Activated CD8-positive, alpha-beta T cell treated with anti-CD3 and anti-CD28 coated beads, Interleukin-2, amount 10 ng/mL, durations not matched to agents 7 days and 5 days (primary cell): Measurements from ENCODE around the gene MYH7. TPM values are rescaled to one million over a fixed set of nuclear protein-coding genes. Genes with fewer than 3 reads are reported as not detected.

ENCODE experiments used
- ATAC-seq: fragments of 150-1000 bp; cut with Tn5 transposase; one replicate; pipeline ENCODE4 v1.10.0; 2021; ENCODE audit warnings: moderate library complexity
- CTCF ChIA-PET: fragments of 350-600 bp; sonication (Branson Sonifier 250); formaldehyde crosslinking; loops from one replicate; lab custom pipeline; 2021; ENCODE audit warnings: antibody characterized with exemption; lab: Charles Lee
- POLR2A ChIA-PET: fragments of 350-600 bp; sonication (Branson Sonifier 250); formaldehyde crosslinking; loops from one replicate; lab custom pipeline; 2021; ENCODE audit warnings: antibody characterized with exemption; lab: Charles Lee
- DNase-seq: peaks from one replicate; pipeline ENCODE4 v3.0.0-alpha.2; 2020
- H3K27ac Mint-ChIP-seq: one replicate; pipeline ENCODE4 v1.8.0; 2021; ENCODE audit warnings: mild to moderate bottlenecking, mixed read lengths
- H3K27me3 Mint-ChIP-seq: one replicate; pipeline ENCODE4 v1.8.0; 2021; ENCODE audit warnings: low read depth, mixed read lengths
- H3K36me3 Mint-ChIP-seq: one replicate; pipeline ENCODE4 v1.8.0; 2021; ENCODE audit warnings: low read depth, mixed read lengths
- H3K4me1 Mint-ChIP-seq: one replicate; pipeline ENCODE4 v1.8.0; 2021; ENCODE audit warnings: low read depth, mixed read lengths
- H3K4me3 Mint-ChIP-seq: one replicate; pipeline ENCODE4 v1.8.0; 2021; ENCODE audit warnings: mild to moderate bottlenecking, mixed read lengths
- H3K9me3 Mint-ChIP-seq: one replicate; pipeline ENCODE4 v1.8.0; 2022; ENCODE audit warnings: mixed read lengths; ENCODE audit not compliant: insufficient read depth
- total RNA-seq, 2 experiments: library from RNA; stranded (reverse); gene quantifications; one replicate each; pipeline ENCODE4 v1.2.3, GENCODE V29; 2021

Gene MYH7
- total RNA-seq, 2 experiments from 2014 or later = not detected

- POLR2A ChIA-PET = no interaction called here
- H3K4me1 Mint-ChIP-seq = no peaks in the 10 kb centered on the region
- H3K27me3 Mint-ChIP-seq = peaks cover 3% of the 10 kb centered on the region
- ATAC-seq (no peak), DNase-seq (no peak)
- no peaks in the 10 kb centered on the region for H3K36me3 Mint-ChIP-seq
- H3K27ac Mint-ChIP-seq = no peak overlapping the region
- H3K4me3 Mint-ChIP-seq = no peak overlapping the region
- CTCF ChIA-PET = no interaction called here
- H3K9me3 Mint-ChIP-seq = no peaks in the 10 kb centered on the region
Measured at GRCh38 chr14:23411563-23412525, 23.6 kb downstream of the MYH7 start.

GRCh38 chr14:23409966-23410635, 25.4 kb downstream of the MYH7 start:
- ATAC-seq (no peak), DNase-seq (no peak)
- Mint-ChIP-seq H3K9me3 (no peaks in the 10 kb centered on the region), H3K27me3 (peaks cover 3% of the 10 kb centered on the region), H3K4me3 (no peak overlapping the region), H3K4me1 (no peaks in the 10 kb centered on the region), H3K27ac (no peak overlapping the region), H3K36me3 (no peaks in the 10 kb centered on the region)
- CTCF ChIA-PET = interaction anchor here (1.6 kb wide), 1 partner anchor 30 kb away, joined by 3 read pairs; no protein-coding TSS in a partner anchor
- POLR2A ChIA-PET = no interaction called here

GRCh38 chr14:23409475-23409874, 26.0 kb downstream of the MYH7 start:
- CTCF ChIA-PET = interaction anchor here (1.6 kb wide), 1 partner anchor 30 kb away, joined by 3 read pairs; no protein-coding TSS in a partner anchor
- no peak overlapping the region for H3K27ac Mint-ChIP-seq
- peaks cover 3% of the 10 kb centered on the region for H3K27me3 Mint-ChIP-seq
- H3K4me1 Mint-ChIP-seq = no peaks in the 10 kb centered on the region
- no peak for DNase-seq
- no peaks in the 10 kb centered on the region for H3K36me3 Mint-ChIP-seq
- POLR2A ChIA-PET = no interaction called here
- ATAC-seq = no peak
- no peaks in the 10 kb centered on the region for H3K9me3 Mint-ChIP-seq
- no peak overlapping the region for H3K4me3 Mint-ChIP-seq

DNA sequence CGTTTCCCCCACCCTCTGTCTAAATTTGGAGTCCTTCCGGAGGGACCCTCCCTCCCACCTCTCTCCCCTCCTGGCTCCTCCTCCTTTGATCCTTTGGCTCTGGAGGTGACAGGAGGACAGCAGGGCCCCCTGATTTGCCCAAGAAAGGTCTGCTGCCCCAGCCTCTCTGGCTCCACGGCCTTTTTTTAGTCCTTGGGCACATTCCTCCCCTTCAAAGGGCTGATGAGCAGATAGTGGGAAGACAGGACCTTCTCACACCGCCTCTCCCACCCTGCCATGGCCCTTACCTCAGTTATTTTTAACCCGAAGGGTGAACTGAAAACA, 27.2 kb downstream of the MYH7 start:
- no peaks in the 10 kb centered on the region for H3K36me3 Mint-ChIP-seq
- peaks cover 3% of the 10 kb centered on the region for H3K27me3 Mint-ChIP-seq
- no peak overlapping the region for H3K4me3 Mint-ChIP-seq
- no peaks in the 10 kb centered on the region for H3K9me3 Mint-ChIP-seq
- H3K27ac Mint-ChIP-seq = no peak overlapping the region
- DNase-seq = no peak
- H3K4me1 Mint-ChIP-seq = no peaks in the 10 kb centered on the region
- POLR2A ChIA-PET = no interaction called here
- ATAC-seq = no peak
- CTCF ChIA-PET = no interaction called here

- ChIA-PET CTCF (no interaction called here), POLR2A (no interaction called here)
- Mint-ChIP-seq H3K9me3 (no peaks in the 10 kb centered on the region), H3K4me3 (no peak within 1 kb of the TSS), H3K4me1 (no peaks in the 10 kb centered on the region), H3K27ac (no peak within 1 kb of the TSS), H3K27me3 (peaks cover 3% of the 10 kb centered on the region), H3K36me3 (no peaks in the 10 kb centered on the region)
- DNase-seq (no peak), ATAC-seq (no peak)
Measured at GRCh38 chr14:23407516-23408306, 27.7 kb downstream of the MYH7 start, which contains the start of gene MYH6. Gene MYH6 (minus strand): TSS chr14:23408273. CDS start chr14:23407223, 1,050 bp downstream.

DNA sequence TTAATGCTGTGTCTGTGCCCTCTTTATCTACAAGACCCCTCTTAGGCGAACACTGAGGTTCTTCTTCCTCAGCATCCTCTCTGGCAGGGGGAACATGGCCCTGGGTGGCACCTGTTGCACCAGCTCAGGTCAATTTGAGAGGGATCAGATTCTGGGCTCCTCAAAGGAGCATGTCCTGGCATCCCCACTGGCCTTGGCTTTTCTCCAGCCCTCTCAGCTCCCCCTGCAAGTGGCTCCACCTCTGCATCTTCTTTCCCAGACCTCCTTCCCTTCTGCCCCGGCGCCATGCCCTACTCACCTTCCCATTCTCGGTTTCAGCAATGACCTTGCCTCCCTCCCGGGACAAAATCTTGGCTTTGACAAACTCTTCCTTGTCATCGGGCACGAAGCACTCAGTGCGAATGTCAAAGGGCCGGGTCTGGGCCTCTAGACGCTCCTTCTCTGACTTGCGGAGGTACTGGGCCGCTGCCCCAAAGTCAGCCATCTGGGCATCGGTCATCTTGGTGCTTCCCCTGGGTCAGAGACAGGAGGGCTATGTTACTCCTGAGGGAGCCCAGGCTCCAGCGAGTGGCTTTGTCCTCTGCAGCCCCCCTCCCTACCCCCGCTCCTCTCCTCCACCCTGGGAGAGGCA, 28.6 kb downstream of the MYH7 start:
- DNase-seq = no peak
- no peak overlapping the region for H3K27ac Mint-ChIP-seq
- H3K4me1 Mint-ChIP-seq = no peaks in the 10 kb centered on the region
- H3K27me3 Mint-ChIP-seq = peaks cover 3% of the 10 kb centered on the region
- no peak for ATAC-seq
- no peaks in the 10 kb centered on the region for H3K9me3 Mint-ChIP-seq
- H3K36me3 Mint-ChIP-seq = no peaks in the 10 kb centered on the region
- ChIA-PET CTCF (no interaction called here), POLR2A (no interaction called here)
- no peak overlapping the region for H3K4me3 Mint-ChIP-seq

DNA sequence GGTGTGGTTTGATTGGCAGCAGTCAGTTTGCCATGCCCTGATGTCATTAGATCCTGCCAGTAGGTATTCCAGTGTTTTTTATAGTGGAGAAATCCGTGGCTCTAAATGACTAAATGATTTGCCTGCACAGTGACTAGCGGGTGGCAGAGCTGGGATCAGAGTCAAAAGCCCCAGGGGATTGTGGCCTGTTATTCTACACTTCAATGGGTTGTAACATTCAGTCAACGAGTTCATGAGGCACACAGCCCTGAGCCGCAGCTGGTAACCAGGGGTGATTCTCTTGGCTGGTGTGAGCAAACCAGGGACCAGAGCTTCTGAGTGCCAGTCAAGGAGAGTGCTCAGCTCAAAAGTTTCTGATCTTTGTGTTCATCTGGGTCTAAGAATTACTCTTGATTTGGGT, 29.2 kb downstream of the MYH7 start:
- Mint-ChIP-seq H3K4me1 (no peaks in the 10 kb centered on the region), H3K4me3 (no peak overlapping the region), H3K9me3 (no peaks in the 10 kb centered on the region), H3K36me3 (no peaks in the 10 kb centered on the region), H3K27ac (no peak overlapping the region), H3K27me3 (peaks cover 3% of the 10 kb centered on the region)
- CTCF ChIA-PET = no interaction called here
- POLR2A ChIA-PET = no interaction called here
- ATAC-seq (no peak), DNase-seq (no peak)

GRCh38 chr14:23405516-23406025, 29.9 kb downstream of the MYH7 start:
- H3K27ac Mint-ChIP-seq = no peak overlapping the region
- peaks cover 3% of the 10 kb centered on the region for H3K27me3 Mint-ChIP-seq
- H3K9me3 Mint-ChIP-seq = no peaks in the 10 kb centered on the region
- ChIA-PET POLR2A (no interaction called here), CTCF (no interaction called here)
- ATAC-seq = no peak
- no peaks in the 10 kb centered on the region for H3K36me3 Mint-ChIP-seq
- H3K4me1 Mint-ChIP-seq = no peaks in the 10 kb centered on the region
- no peak for DNase-seq
- H3K4me3 Mint-ChIP-seq = no peak overlapping the region

DNA sequence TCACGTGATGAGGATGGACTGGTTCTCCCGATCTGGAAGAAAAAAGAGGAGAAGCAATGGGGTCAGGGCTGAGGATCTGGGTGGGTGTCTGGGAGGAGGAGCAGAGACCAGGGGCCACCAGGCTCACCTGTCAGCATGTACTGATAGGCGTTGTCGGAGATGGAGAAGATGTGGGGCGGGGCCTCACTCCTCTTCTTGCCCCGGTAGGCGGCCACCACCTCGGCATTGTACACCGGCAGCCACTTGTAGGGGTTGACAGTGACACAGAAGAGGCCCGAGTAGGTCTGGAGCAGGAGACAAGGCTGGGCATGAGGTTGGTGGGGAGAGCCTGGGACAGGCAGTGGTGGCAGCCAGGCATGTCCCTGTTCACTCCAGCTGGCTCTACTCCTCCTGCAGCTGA, 30.4 kb downstream of the MYH7 start:
- ATAC-seq (peak; percentile 28), DNase-seq (no peak)
- Mint-ChIP-seq H3K4me3 (no peak overlapping the region), H3K27me3 (peaks cover 3% of the 10 kb centered on the region), H3K27ac (no peak overlapping the region), H3K36me3 (no peaks in the 10 kb centered on the region), H3K9me3 (no peaks in the 10 kb centered on the region), H3K4me1 (no peaks in the 10 kb centered on the region)
- POLR2A ChIA-PET = no interaction called here
- CTCF ChIA-PET = no interaction called here

- H3K4me3 Mint-ChIP-seq = no peak overlapping the region
- no peaks in the 10 kb centered on the region for H3K36me3 Mint-ChIP-seq
- no peaks in the 10 kb centered on the region for H3K4me1 Mint-ChIP-seq
- ATAC-seq (no peak), DNase-seq (no peak)
- H3K9me3 Mint-ChIP-seq = no peaks in the 10 kb centered on the region
- no peak overlapping the region for H3K27ac Mint-ChIP-seq
- CTCF ChIA-PET = no interaction called here
- H3K27me3 Mint-ChIP-seq = peaks cover 3% of the 10 kb centered on the region
- POLR2A ChIA-PET = no interaction called here
Measured at GRCh38 chr14:23404331-23404900, 31.0 kb downstream of the MYH7 start.

DNA sequence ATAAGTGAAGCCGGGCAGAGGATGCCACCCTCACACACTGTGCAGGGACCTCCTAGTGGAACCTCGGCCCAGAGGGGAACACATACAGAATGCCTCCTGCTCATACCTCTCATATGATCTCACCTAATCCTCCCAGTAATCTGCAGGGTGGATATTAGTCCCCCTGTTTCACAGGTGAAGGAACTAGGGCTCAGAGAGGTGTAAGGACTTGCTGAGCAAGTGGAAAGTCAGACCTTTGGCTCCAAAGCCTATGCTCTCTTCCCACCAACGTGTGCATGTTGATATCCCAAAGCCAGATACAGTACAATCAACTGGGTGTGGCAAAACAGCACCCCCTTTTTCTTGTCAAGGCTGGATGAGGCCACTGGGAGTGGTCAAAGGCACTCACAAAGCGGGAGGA, 31.6 kb downstream of the MYH7 start:
- no peaks in the 10 kb centered on the region for H3K36me3 Mint-ChIP-seq
- no peak for ATAC-seq
- POLR2A ChIA-PET = no interaction called here
- peaks cover 2% of the 10 kb centered on the region for H3K27me3 Mint-ChIP-seq
- no peaks in the 10 kb centered on the region for H3K9me3 Mint-ChIP-seq
- H3K4me3 Mint-ChIP-seq = no peak overlapping the region
- no peak for DNase-seq
- CTCF ChIA-PET = no interaction called here
- no peaks in the 10 kb centered on the region for H3K4me1 Mint-ChIP-seq
- no peak overlapping the region for H3K27ac Mint-ChIP-seq
